ENCODE results near the gene ACBD6. TPM values are rescaled to one million over a fixed set of nuclear protein-coding genes. Genes with fewer than 3 reads are reported as not detected.
A peak's percentile ranks its signal among the peaks of the same experiment; 100 is the strongest.
"Not testable (repeated sequence)": the region's sequence is repeated elsewhere in the genome, so short reads cannot be mapped to it uniquely, and the experiment has no call there.

The ACBD6 gene
- 39.6 TPM for total RNA-seq

GRCh38 chr1:180502361-180503279, at the start of gene ACBD6:
ACBD6 (minus strand) TSS chr1:180502577; CDS start chr1:180502266, 311 bp downstream.
- DNase-seq = peak; percentile 94

- no peak for DNase-seq
Measured at GRCh38 chr1:180551997-180552396, 49.6 kb upstream of the ACBD6 start.

- no peak for DNase-seq
Measured at GRCh38 chr1:180550241-180550640, 47.9 kb upstream of the ACBD6 start.

- DNase-seq = not testable (repeated sequence)
Measured at GRCh38 chr1:180549770-180550169, 47.4 kb upstream of the ACBD6 start.

GRCh38 chr1:180548686-180549317, 46.4 kb upstream of the ACBD6 start:
- no peak for DNase-seq

GRCh38 chr1:180545991-180546390, 43.6 kb upstream of the ACBD6 start:
- DNase-seq = no peak

GRCh38 chr1:180544050-180544449, 41.7 kb upstream of the ACBD6 start:
- no peak for DNase-seq

GRCh38 chr1:180542838-180543145, 40.4 kb upstream of the ACBD6 start:
- DNase-seq = no peak

- DNase-seq = no peak
Measured at GRCh38 chr1:180542113-180542837, 39.9 kb upstream of the ACBD6 start.

GRCh38 chr1:180540697-180541594, 38.6 kb upstream of the ACBD6 start:
- no peak for DNase-seq

GRCh38 chr1:180539136-180539535, 36.8 kb upstream of the ACBD6 start:
- no peak for DNase-seq

- DNase-seq = no peak
Measured at GRCh38 chr1:180536821-180537372, 34.5 kb upstream of the ACBD6 start.

GRCh38 chr1:180535418-180535999, 33.1 kb upstream of the ACBD6 start:
- no peak for DNase-seq

- DNase-seq = no peak
Measured at GRCh38 chr1:180534214-180534613, 31.8 kb upstream of the ACBD6 start.

GRCh38 chr1:180533266-180533987, 31.1 kb upstream of the ACBD6 start:
- peak; percentile 69 for DNase-seq

GRCh38 chr1:180532854-180533253, 30.5 kb upstream of the ACBD6 start:
- DNase-seq = no peak

GRCh38 chr1:180530501-180530900, 28.1 kb upstream of the ACBD6 start:
- no peak for DNase-seq

GRCh38 chr1:180528868-180529470, 26.6 kb upstream of the ACBD6 start:
- no peak for DNase-seq

GRCh38 chr1:180527101-180527669, 24.8 kb upstream of the ACBD6 start:
- no peak for DNase-seq

GRCh38 chr1:180525715-180526039, 23.3 kb upstream of the ACBD6 start:
- DNase-seq = no peak
